Upper lobe of left lung (tissue), 6 donors: Measurements from ENCODE around the gene ATP10B. TPM values are rescaled to one million over a fixed set of nuclear protein-coding genes. Genes with fewer than 3 reads are reported as not detected.
A peak's percentile ranks its signal among the peaks of the same experiment; 100 is the strongest.

ENCODE experiments used
- ATAC-seq, 2 donors: fragments of 200-7000 bp; cut with Tn5 transposase; one replicate each; pipeline ENCODE4 v1.9.1; 2022; ENCODE audit warnings: mild to moderate bottlenecking in 2 of 2, moderate library complexity in 2 of 2; ENCODE audit not compliant: low FRiP score in 2 of 2
- DNase-seq, 2 donors: peaks; one replicate each; pipeline ENCODE4 v3.0.0-alpha.2; 2019 to 2020
- H3K27ac ChIP-seq, 4 donors: fragments of 200-600 bp; sonication (generic); one replicate each; pipeline ENCODE4 v1.5.1; 2016 to 2019
- H3K27me3 ChIP-seq, 4 donors: fragments of 200-600 bp; sonication (generic); one replicate each; pipeline ENCODE4 v1.5.1; 2017 to 2019
- H3K36me3 ChIP-seq, 4 donors: fragments of 200-600 bp; sonication (generic); one replicate each; pipeline ENCODE4 v1.5.1; 2016 to 2019
- H3K4me1 ChIP-seq, 4 donors: fragments of 200-600 bp; sonication (generic); one replicate each; pipeline ENCODE4 v1.5.1; 2018 to 2019
- H3K4me3 ChIP-seq, 4 donors: fragments of 200-600 bp; sonication (generic); one replicate each; pipeline ENCODE4 v1.5.1; 2017 to 2019; ENCODE audit warnings: mild to moderate bottlenecking in 2 of 4, moderate library complexity in 1 of 4
- H3K9me3 ChIP-seq, 4 donors: fragments of 200-600 bp; sonication (generic); one replicate each; pipeline ENCODE4 v1.5.1; 2018 to 2019
- CTCF ChIP-seq, 6 experiments: fragments of 450-650 bp in 4 of 6; fragments of 200-600 bp in 2 of 6; sonication (generic) in 2 of 6; IDR thresholded peaks; one replicate each; pipeline ENCODE4 v1.5.1; 2016 to 2019; ENCODE audit warnings: antibody characterized with exemption in 6 of 6
- EP300 ChIP-seq, 4 donors: sonication (generic); formaldehyde crosslinking; IDR thresholded peaks; one replicate each; pipeline ENCODE4 v1.5.1; 2017; ENCODE audit warnings: antibody characterized with exemption in 4 of 4, control low read depth in 2 of 4
- POLR2A ChIP-seq, 4 donors: fragments of 450-650 bp; IDR thresholded peaks; one replicate each; pipeline ENCODE4 v1.5.1; 2016 to 2017; ENCODE audit warnings: antibody characterized with exemption in 4 of 4, mild to moderate bottlenecking in 2 of 4
- POLR2AphosphoS5 ChIP-seq, 2 donors: sonication (generic); formaldehyde crosslinking; IDR thresholded peaks; one replicate each; pipeline ENCODE4 v1.5.1; 2017; ENCODE audit warnings: antibody characterized with exemption in 2 of 2
- WGBS, 2 donors: methylation state at CpG; one replicate each; pipeline ENCODE4 v1.1.5; 2017 to 2018; 5-methylcytosine and 5-hydroxymethylcytosine counted together
- total RNA-seq, 6 donors: library from RNA; depleted of rRNA in 4 of 6; stranded (reverse); fragments of >200 nt in 4 of 6; gene quantifications; one replicate each; pipeline versions ENCODE4 v1.1.0 to v1.2.1, GENCODE V29; 2016 to 2021
- donor health status: DM: no; HTN: no; CAD: no; lungs with moderate emphysema.
- donor health status: DM: no; HTN: yes; CAD: no; lungs with severe emphysema.

ATP10B gene
- total RNA-seq, 6 donors from 2014 or later = under 0.01 to 0.30 (median 0.09) TPM; not detected in 1

GRCh38 chr5:160685219-160685618 is 166.8 kb downstream of the ATP10B start:
- TF ChIP-seq CTCF (IDR thresholded peaks at IDR 0.05) (no peak), POLR2AphosphoS5 (IDR thresholded peaks at IDR 0.05) (no peak), EP300 (IDR thresholded peaks at IDR 0.05) (no peak), POLR2A (IDR thresholded peaks at IDR 0.05) (no peak)
- WGBS, 2 donors = 43 to 80% methylated on average over 1 of the region's 1 CpG
- Histone ChIP-seq H3K36me3 (no peaks in the 10 kb centered on the region), H3K27me3 (no peaks in the 10 kb centered on the region), H3K9me3 (no peaks in the 10 kb centered on the region), H3K4me3 (no peak overlapping the region), H3K27ac (no peak overlapping the region), H3K4me1 (no peaks in the 10 kb centered on the region)
- ATAC-seq = no peak
- DNase-seq = no peak

- Histone ChIP-seq H3K27me3 (no peaks in the 10 kb centered on the region), H3K4me3 (no peak overlapping the region), H3K4me1 (no peaks in the 10 kb centered on the region), H3K9me3 (no peaks in the 10 kb centered on the region), H3K27ac (no peak overlapping the region), H3K36me3 (no peaks in the 10 kb centered on the region)
- no peak for DNase-seq
- ATAC-seq = no peak
- 63 to 72% methylated on average over 6 of the region's 6 CpGs for WGBS, 2 donors
- TF ChIP-seq POLR2A (IDR thresholded peaks at IDR 0.05) (no peak), CTCF (IDR thresholded peaks at IDR 0.05) (no peak), POLR2AphosphoS5 (IDR thresholded peaks at IDR 0.05) (no peak), EP300 (IDR thresholded peaks at IDR 0.05) (no peak)
Observed at GRCh38 chr5:160679567-160680309, 172.3 kb downstream of the ATP10B start.

GRCh38 chr5:160675988-160676387 is 176.0 kb downstream of the ATP10B start:
- DNase-seq (no peak), ATAC-seq (no peak)
- TF ChIP-seq CTCF (IDR thresholded peaks at IDR 0.05) (no peak), EP300 (IDR thresholded peaks at IDR 0.05) (no peak), POLR2A (IDR thresholded peaks at IDR 0.05) (no peak)
- Histone ChIP-seq H3K36me3 (no peaks in the 10 kb centered on the region), H3K27ac (no peak overlapping the region), H3K9me3 (no peaks in the 10 kb centered on the region), H3K4me1 (no peaks in the 10 kb centered on the region), H3K4me3 (no peak overlapping the region), H3K27me3 (no peaks in the 10 kb centered on the region)
- WGBS, 2 donors = 68 to 71% methylated on average over 2 of the region's 2 CpGs

GRCh38 chr5:160674901-160675300 is 177.1 kb downstream of the ATP10B start:
- TF ChIP-seq CTCF (IDR thresholded peaks at IDR 0.05) (no peak), POLR2A (IDR thresholded peaks at IDR 0.05) (no peak), POLR2AphosphoS5 (IDR thresholded peaks at IDR 0.05) (no peak), EP300 (IDR thresholded peaks at IDR 0.05) (no peak)
- H3K36me3 ChIP-seq = no peaks in the 10 kb centered on the region
- no peak overlapping the region for H3K4me3 ChIP-seq
- no peaks in the 10 kb centered on the region for H3K27me3 ChIP-seq
- no peaks in the 10 kb centered on the region for H3K4me1 ChIP-seq
- H3K9me3 ChIP-seq = no peaks in the 10 kb centered on the region
- H3K27ac ChIP-seq = no peak overlapping the region
- ATAC-seq (peak in 1 of 2 donors; percentile 7), DNase-seq (no peak)
- WGBS, 2 donors = 74 to 80% methylated on average over 2 to 3 of the region's 3 CpGs

GRCh38 chr5:160672521-160672920 is 179.5 kb downstream of the ATP10B start:
- DNase-seq (no peak), ATAC-seq (no peak)
- Histone ChIP-seq H3K27me3 (no peaks in the 10 kb centered on the region), H3K4me1 (no peaks in the 10 kb centered on the region), H3K27ac (no peak overlapping the region), H3K9me3 (no peaks in the 10 kb centered on the region), H3K4me3 (no peak overlapping the region), H3K36me3 (no peaks in the 10 kb centered on the region)
- 51 to 86% methylated on average over 2 of the region's 2 CpGs for WGBS, 2 donors
- no peak for TF ChIP-seq EP300 (IDR thresholded peaks at IDR 0.05)
- TF ChIP-seq CTCF (IDR thresholded peaks at IDR 0.05) = no peak
- no peak for TF ChIP-seq POLR2A (IDR thresholded peaks at IDR 0.05)
- no peak for TF ChIP-seq POLR2AphosphoS5 (IDR thresholded peaks at IDR 0.05)
